ENCODE data around the gene LRPPRC. TPM values are rescaled to one million over a fixed set of nuclear protein-coding genes. Genes with fewer than 3 reads are reported as not detected.
"Not testable (repeated sequence)": the region's sequence is repeated elsewhere in the genome, so short reads cannot be mapped to it uniquely, and the experiment has no call there.

LRPPRC gene
- polyA plus RNA-seq, 1 donor: 144 TPM

- no peak for DNase-seq
These were observed 71.3 kb downstream of the LRPPRC start for GRCh38 chr2:43924463-43924862.

DNA sequence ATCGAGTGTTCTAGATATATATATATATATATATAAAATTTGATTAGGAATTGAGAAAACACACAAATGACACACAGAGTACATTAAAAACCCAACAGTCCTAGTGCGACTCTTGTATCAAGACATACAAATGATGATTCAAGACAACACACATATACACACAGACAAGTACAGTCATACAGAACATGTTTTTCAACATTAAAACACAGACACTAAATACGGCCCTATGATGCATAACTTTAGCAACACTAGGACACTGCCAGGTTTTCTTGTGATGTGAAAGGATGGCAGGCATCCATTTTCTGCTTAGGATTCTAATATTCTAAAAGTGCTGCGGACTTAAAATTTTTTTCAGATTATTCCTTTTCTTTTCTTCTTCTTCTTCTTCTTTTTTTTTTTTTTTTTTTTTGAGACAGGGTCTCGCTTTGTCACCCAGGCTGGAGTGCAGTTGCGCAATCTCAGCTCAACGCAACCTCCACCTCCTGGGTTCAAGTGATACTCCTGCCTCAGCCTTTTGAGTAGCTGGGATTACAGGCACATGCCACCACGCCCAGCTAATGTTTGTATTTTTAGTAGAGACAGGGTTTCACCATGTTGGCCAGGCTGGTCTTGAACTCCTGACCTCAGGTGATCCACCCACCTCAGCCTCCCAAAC, 84.5 kb downstream of the LRPPRC start:
- not testable (repeated sequence) for DNase-seq

DNA sequence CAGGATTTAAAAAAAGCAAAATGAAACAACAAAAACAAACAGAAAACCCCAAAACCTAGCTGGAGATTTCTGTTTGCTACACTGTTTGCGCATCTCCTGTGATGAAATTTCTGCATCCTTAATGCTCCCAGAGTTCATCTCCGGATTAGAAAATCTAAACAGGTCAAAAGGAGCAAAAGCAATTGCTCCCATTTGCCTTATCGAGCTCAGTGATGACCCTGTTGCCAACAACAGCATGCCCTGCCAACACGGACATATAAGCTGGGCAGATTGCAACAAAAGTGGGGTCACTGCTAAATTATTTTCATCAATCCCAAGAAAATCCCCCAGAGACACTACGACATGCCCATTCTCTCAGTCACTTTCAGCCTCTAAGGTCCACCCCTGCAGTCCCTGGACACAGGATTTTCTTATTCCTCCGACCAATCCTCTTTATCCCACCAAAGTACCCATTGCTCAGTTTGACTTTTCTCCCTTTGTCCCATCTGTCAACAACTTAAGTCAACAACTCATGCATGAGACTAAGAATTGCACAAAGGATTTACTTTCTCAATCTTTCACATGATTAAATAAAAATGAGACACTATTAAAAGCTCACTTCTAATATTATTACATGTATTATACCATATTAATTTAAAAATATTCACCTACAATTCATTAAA, 89.2 kb downstream of the LRPPRC start:
- DNase-seq: no peak

- DNase-seq: no peak
These were observed 89.9 kb downstream of the LRPPRC start for GRCh38 chr2:43905871-43906270.

DNA sequence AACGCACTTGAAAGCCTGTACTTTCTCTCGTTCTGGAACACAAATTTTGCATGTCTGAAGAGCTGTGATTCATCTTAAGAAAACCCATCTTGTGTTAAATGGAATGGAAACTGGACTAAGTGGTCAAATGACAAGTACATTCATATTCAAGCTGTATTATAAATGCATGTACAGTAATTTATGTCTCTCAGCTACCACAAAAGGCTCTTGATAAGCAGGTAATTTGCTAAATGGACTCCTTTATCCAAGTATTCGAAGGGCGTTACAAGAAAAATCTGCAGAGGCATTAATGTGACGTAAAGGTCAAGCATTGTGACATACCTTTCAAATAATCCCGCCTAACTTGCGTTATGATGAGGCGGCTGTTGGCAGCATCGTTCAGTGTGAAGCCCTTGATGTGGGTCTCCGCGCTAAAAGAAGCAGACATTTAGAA, 90.4 kb downstream of the LRPPRC start:
- DNase-seq: no peak

- DNase-seq: no peak
These were observed 96.2 kb downstream of the LRPPRC start for GRCh38 chr2:43899589-43899988.

DNA sequence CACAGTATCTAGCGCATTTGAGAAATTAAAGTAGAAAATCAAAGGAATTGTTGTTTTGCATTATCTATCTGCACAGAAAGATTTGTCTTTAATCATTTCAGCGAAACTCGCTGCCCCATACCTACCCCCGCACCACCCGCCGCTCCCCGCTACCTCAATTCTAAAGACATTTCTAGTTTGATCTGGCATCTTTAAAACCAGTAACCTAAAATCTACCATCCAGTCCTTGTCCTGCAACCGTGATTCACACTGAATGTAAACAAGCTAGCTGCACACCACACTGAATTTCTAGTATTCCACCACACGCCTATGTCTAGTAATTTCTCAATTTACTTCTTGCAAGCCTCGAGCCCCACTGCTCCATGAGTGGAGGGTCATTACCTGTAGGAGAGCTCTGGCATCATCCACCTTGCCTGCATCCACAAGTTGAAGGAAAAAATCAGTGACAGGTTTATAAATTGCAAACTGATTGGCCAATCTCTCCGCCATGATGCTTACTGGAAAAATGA, 96.9 kb downstream of the LRPPRC start:
- no peak for DNase-seq

GRCh38 chr2:43898134-43898837, 97.5 kb downstream of the LRPPRC start:
- DNase-seq: no peak

- no peak for DNase-seq
These were observed 98.3 kb downstream of the LRPPRC start for GRCh38 chr2:43897492-43897891.

DNA sequence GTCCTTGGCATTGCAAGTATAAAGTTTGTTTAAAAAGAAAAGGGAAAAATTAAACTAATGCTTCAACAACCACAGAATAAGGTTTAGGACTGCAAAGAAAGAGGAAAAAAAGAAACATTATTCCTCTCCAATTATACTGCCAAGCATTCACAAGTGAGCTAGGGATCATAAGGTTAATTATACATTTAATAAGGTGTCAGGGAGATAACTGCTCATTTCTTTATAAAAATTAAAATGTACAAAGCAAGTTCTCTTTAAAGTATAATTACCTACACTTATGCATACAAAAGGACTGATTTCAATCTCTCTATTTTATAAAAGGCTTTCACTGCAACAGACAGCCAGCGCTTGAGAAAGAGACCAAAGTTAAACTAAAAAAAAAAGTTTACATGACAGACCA, 98.9 kb downstream of the LRPPRC start:
- DNase-seq: no peak

- no peak for DNase-seq
These were observed 101.0 kb downstream of the LRPPRC start for GRCh38 chr2:43894743-43895142.

DNA sequence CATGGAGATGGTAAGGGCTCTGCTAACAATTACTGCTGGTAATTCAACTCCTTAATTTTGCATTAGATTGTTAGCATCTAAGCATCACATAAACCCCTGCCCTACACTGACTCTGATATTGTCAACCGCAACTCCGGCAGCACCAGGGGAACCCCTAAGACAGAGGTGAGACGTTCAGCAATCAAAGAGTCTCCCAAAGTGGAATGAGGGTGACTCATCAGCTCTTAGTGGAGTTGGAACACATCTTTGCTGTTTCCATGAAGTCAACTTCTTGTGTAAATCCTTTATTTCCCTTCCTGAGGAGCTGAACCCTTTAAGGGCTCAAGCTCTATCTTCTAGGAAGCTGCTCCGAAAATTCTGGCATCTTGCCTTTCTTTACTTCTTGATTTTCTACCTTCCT, 104.9 kb downstream of the LRPPRC start:
- DNase-seq: no peak

GRCh38 chr2:43889416-43889815, 106.4 kb downstream of the LRPPRC start:
- no peak for DNase-seq

- DNase-seq: no peak
These were observed 108.6 kb downstream of the LRPPRC start for GRCh38 chr2:43887176-43887575.

GRCh38 chr2:43885132-43885632, 110.6 kb downstream of the LRPPRC start:
- DNase-seq: no peak

- DNase-seq: no peak
These were observed 111.1 kb downstream of the LRPPRC start for GRCh38 chr2:43884689-43885088.

DNA sequence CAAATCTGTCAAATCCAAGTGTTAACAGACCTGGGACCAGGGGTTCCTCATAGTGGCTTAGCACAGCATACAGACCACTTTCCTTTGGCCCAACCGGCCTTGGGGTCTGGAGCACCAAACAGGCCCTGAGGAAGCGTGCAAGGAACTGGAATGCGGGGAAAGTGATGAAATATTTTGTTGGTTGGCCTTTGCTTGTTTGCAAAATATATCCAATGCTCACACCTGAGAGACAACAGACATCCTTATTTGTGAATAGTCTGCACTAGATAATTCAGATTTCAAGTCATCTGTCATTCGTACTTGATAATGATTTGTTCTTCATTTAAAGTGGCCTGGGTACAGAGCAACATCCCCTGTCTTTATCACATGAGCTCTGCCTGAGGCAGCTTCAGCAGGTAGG, 113.5 kb downstream of the LRPPRC start:
- no peak for DNase-seq

DNA sequence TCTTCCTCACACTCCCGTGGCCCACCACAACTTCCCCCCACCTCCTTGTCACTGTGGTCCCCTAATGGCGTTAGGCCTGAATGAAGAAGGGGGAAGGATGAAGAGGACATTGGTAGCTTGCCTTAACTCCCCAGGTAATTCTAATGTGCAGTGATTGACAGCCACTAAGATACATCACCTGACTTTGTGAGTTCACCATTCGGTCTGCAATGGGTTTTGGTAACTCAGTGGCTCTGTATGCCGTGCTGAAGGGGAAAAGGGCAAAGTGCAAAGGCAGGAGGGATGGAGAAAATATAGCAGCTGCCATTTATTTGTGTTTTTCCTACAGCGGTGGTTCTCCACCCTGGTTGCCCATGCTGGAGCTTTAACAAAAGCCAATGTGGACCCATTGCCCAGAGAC, 114.8 kb downstream of the LRPPRC start:
- no peak for DNase-seq

GRCh38 chr2:43880471-43880870, 115.3 kb downstream of the LRPPRC start:
- DNase-seq: no peak

- no peak for DNase-seq
These were observed 116.5 kb downstream of the LRPPRC start for GRCh38 chr2:43879261-43879660.

DNA sequence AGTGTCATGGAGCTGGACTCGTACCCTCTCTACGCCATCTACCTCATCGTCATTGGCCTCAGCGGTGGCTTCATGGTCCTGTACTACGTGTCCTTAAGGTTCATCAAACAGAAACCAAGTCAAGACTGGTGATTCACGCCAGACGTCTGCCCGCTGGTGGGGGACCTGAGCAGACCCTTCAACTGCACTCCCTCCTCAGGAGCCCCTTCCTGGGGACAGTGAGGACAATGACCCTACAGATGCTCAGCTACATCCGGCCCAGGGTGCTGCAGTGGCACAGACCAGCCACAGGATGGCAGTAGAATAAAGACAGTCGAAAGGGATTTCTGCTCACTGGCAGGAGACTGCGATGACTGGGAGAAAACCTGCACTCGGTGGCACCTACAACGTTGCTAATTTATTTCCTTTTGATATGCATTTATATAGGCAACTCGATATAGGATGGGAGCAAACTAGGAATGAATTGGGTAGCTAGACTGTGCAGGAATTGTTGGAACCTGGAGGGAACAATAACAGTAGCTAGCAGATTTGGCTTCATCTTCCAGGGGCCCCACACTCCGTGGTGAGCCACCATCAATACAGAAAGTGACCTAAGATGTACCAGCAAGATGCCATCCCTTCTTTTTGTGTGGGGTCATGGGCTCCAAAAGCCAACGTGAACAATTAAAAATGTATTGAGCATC, 117.9 kb downstream of the LRPPRC start:
- DNase-seq: peak; percentile 33

- DNase-seq: no peak
These were observed 120.9 kb downstream of the LRPPRC start for GRCh38 chr2:43874776-43875451.
